Cerebellar cortex (tissue), 1 donor: ENCODE data around the gene SDK1.
"Not testable (repeated sequence)": the region's sequence is repeated elsewhere in the genome, so short reads cannot be mapped to it uniquely, and the experiment has no call there.

Source experiments
- DNase-seq: peaks from one replicate; pipeline ENCODE4 v3.0.0-alpha.2; 2015; ENCODE audit warnings: low spot score

The SDK1 gene

DNA sequence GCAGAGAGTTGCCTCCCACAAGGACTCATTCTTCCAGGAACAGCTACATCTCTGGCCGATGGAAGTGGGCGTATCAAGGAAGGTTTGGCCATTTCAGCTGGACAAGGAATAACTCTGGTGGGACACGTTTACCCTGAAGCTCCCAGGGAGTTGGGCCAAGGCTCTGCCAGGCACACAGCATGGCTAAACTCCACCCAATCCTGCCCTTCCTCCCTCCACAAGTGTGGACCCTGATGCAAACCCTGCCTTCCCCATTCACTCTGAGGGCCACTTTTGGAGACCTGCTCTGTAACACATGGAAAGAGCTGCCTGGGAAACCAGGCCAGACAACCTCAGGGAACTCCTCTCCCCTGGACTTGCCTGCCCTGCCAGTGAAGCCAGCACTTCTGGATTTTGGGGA is 973.2 kb downstream of the SDK1 start:
- no peak for DNase-seq

DNA sequence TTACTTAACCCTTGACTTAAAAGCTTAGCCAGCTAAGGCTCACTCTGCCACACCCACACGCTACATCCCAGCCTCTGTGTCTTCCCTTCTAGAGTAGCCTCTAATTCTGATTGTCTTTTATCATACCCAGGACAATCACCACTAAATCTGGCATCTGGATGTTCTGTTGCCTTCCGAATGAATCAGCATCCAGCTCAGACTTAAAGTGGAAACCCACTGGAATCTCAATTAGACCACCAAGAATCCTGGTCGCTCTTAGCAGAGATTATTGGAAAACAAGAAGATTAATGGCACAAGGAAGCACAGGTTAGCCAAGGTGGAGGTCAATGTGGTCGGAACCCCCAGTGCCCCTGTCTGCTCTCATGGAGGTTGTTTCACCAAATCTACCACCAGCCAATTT is 976.9 kb downstream of the SDK1 start:
- no peak for DNase-seq

DNA sequence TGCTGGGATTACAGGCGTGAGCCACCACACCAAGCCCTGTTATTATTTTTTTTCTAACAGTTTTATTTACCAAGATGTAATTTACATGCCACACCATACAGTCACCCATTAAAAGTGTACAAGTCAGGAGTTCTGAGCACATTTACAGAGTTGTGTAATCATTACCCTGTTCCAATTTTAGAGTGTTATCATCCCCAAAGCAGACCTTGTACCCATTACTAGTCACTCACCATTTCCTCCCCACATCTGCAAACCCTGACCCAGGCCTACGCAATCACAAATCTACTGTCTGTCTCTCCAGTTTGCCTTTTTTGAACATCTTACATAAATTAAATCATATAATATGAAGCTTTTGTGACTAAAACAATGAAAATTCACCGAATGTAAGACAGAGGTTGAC is 978.2 kb downstream of the SDK1 start:
- DNase-seq = no peak

GRCh38 chr7:4281231-4281993 is 980.4 kb downstream of the SDK1 start:
- DNase-seq = no peak

DNA sequence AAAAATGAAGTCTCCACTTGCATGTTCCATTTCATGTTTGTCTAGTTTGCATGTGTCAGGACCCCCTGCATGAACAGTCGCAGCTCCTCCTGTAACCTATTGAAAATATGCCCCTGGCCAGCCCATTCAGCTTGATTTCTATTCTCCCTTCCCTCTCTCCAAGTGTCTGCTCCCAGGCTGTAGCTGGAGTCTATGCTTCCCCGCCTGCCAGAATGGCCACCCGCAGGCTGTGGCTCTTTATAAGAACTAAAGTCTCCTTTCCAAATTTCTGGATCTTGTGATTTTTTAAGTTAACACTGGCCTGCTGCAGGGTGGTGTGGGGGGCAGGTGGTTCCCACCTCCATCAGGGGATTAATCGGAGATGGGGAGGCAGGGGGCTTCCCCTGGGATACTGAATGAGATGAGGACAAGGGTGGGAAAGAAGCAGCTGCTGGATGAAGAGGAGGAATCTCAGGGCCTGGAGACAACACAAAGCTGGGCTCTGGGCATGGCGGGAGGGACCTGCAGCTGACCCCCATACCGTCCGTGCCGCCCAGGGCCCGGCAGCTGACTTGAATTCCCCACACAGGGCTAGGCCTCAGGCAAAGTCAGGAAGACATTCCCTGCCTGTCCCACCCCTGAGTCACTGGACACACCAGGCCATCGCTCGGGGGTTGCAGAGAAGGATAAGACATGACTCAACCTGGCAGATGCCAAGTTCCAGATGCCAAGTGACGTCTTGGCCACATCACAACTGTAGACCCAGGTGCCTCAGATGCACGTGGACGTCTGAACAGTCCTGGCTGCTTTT is 981.6 kb downstream of the SDK1 start:
- no peak for DNase-seq

DNA sequence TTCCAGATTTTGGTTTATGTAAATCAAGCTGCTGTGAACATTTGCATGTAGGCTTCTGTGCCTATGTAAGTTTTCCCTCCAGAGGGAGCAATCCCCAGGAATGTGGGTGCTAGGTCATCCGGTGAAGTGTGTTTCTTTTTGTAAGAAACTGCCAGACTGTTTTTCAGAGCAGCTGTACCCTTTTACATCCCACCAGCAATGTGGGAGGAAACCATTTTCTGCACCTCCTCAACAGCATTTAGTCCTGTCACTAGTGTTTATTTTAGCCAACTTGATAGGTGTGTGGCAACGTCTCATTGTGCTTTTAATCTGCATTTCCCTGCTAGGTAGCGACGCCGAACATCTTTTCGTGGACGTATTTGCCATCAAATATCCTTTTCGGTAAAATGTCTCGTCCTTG is 985.3 kb downstream of the SDK1 start:
- DNase-seq = no peak

GRCh38 chr7:4288791-4289394 is 987.8 kb downstream of the SDK1 start:
- DNase-seq = no peak

DNA sequence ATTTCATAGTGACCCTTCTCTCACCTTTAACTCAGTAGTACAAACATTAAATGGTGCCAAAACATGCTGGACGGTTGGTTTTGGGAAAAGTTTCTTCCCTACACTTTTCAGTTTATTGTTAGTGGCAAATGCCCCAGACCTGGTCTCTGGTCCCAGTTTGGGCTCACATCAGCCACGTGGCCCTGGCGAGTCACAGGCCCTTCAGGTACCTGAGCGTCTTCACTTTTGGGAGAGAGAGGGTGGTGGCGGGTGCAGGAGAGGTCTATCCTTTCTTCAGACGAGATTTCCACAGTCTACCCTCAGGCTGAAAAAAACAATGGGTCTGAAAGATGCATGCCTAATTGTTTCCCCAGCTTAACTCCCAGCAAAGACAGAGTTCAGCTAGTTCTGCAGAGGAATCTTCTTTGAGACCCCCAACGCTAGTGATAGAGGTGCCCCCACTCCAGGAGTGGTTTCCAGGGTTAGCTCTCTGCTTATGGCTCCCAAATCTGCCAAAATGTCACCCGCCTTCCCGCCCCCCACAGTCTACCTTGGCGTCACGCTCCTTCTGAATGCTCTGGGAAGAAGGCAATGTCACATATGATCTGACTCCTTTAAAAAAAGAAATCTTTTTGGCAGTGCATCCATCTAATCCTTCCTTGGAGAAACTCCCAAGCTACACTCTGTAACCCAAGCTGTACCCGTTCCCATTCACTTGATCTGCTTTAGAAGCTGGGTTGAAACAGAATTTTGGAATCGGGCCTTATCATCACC is 996.3 kb downstream of the SDK1 start:
- no peak for DNase-seq

DNA sequence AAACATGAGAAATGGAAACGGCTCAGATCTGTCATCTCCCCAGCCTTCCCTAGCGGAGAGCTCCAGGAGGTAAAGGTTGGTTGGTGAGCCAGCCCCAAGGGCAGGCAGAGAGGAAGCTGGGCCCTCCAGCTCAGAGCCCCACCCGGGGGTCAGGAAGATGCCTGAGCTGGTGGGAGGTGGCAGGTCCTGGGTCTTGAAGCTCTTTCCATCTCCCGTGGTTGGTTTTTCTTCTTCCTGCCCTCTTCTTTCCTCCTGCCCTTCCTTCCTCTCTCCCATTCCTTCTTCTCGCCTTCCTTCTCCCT is 996.8 kb downstream of the SDK1 start:
- no peak for DNase-seq

- no peak for DNase-seq
Measured at GRCh38 chr7:4299431-4299830, 998.4 kb downstream of the SDK1 start.

DNA sequence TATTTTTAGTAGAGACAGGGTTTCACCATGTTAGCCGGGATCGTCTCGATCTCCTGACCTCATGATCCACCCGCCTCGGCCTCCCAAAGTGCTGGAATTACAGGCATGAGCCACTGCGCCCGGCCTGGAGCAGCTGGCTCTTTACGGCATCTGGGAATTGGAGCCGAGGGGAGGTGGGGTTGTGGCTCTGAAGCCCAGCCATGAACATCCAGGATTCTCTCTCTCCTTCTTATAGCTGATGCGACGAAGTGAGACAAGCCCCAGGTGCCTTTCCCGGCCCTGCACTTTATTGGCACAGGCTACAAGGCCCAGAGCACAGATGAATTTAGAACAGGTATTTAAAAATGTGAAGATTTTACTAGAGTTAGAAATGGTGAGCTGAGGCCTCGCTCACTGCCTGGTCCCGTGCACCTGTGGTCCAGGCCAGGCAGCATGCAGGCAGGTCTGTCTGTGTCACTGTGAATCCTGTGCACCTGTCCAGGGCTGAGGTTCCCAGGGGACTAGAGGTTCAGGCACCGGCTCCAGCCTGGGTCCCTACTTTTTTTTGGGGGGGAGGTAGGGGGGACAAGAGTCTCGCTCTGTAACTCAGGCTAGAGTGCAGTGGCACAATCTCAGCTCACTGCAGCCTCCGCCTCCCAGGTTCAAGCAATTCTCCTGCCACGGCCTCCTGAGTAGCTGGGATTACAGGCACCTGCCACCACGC is 1001.3 kb downstream of the SDK1 start:
- DNase-seq = no peak

- no peak for DNase-seq
Measured at GRCh38 chr7:4307316-4308204, 1006.5 kb downstream of the SDK1 start.

GRCh38 chr7:4308205-4308590 is 1007.1 kb downstream of the SDK1 start:
- no peak for DNase-seq

GRCh38 chr7:4313911-4314310 is 1012.9 kb downstream of the SDK1 start:
- DNase-seq = not testable (repeated sequence)

GRCh38 chr7:4314316-4314715 is 1013.3 kb downstream of the SDK1 start:
- not testable (repeated sequence) for DNase-seq
